C4-2B (cell line): ENCODE measurements around the gene SLC6A11.

Experiments
- ZFX ChIP-seq: fragments of 450-650 bp; IDR thresholded peaks from 2 replicates; pipeline ENCODE4 v1.6.1; 2017
- TF ChIP-seq, protein P1 (sequence below): fragments of 450-650 bp; conservative IDR thresholded peaks from 2 replicates; pipeline ENCODE4 v1.5.1; 2017; ENCODE audit warnings: mild to moderate bottlenecking

DNA sequence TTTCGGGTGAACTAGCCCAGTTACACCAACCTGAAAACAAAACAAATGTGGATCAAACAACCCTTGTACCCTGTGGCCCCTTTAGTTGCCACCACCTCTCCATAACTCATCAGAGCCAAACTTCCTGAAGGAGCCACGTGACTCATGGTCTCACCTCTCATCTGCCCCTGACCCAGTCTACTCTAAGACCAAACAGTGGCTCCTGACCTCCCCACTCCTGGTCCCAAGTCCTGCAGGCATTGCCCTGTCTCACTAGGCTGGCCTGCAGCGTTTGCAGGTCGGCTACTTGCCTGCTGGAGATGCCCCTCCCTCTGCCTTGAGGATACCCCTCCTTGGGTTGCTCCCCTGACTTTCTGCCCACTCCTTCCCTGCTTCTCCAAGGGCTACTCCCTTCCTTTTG is 23.1 kb downstream of the SLC6A11 start:
- TF ChIP-seq, protein P1, sequence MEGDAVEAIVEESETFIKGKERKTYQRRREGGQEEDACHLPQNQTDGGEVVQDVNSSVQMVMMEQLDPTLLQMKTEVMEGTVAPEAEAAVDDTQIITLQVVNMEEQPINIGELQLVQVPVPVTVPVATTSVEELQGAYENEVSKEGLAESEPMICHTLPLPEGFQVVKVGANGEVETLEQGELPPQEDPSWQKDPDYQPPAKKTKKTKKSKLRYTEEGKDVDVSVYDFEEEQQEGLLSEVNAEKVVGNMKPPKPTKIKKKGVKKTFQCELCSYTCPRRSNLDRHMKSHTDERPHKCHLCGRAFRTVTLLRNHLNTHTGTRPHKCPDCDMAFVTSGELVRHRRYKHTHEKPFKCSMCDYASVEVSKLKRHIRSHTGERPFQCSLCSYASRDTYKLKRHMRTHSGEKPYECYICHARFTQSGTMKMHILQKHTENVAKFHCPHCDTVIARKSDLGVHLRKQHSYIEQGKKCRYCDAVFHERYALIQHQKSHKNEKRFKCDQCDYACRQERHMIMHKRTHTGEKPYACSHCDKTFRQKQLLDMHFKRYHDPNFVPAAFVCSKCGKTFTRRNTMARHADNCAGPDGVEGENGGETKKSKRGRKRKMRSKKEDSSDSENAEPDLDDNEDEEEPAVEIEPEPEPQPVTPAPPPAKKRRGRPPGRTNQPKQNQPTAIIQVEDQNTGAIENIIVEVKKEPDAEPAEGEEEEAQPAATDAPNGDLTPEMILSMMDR, result no peak
- no peak for TF ChIP-seq ZFX
